Measurements from ENCODE around the gene RASA3.

- TF ChIP-seq GATA2 (IDR thresholded peaks at IDR 0.05; ENCODE audit: low read depth, low read length) (no peak), GATA3 (IDR thresholded peaks at IDR 0.05; ENCODE audit: low read depth, low read length) (no peak)
Measured at GRCh38 chr13:114149774-114150740, 17.6 kb upstream of the RASA3 start.
